Measurements from ENCODE around the gene ADAMTS15.

DNA sequence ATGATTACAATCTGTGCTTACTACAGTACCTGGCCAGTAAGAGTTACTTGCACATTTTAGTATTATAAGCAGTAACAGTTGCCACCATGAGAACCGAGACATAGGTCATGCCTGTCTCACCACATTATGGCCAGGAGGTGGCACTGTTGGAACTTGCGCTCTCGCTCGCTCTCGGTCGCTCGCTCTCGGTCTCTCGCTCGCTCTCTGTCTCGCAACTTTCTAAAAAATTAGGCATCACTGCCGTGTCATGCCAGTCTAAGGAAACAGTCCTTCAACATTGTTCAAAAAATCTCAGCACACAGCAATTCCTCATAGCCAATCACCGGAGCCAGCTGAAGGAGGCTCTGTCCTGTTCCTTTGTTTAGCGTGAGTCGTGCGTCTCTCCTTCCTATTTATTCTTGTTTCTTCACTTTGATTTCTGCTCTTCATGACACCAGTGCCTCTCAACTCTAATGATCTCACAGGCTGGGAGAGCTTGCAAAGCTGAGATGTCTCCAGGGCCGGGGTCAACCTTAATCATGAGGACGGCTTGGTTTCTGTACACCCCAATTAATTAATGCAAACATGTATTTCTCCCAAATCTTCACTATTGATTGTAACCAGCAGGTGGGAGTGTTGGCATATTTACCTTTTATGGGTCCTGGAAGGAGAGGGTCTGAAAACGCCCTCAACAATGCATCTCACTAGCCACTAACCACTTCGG is 13.8 kb upstream of the ADAMTS15 start:
- TF ChIP-seq CTCF (IDR thresholded peaks at IDR 0.05) (peak; percentile 69 to 87 (median 76)), POLR2A (IDR thresholded peaks at IDR 0.05) (no peak)

All from heart left ventricle (tissue), 13 donors.